Hematopoietic multipotent progenitor cell treated with erythropoietin and hydrocortisone succinate and interleukin-3 and kit ligand, for 15 days (in vitro differentiated cells): ENCODE data around the gene AUTS2.

Source experiments
- DNase-seq: peaks from one replicate; pipeline ENCODE4 v3.0.0-alpha.2; 2015; ENCODE audit warnings: low spot score

The AUTS2 gene

DNA sequence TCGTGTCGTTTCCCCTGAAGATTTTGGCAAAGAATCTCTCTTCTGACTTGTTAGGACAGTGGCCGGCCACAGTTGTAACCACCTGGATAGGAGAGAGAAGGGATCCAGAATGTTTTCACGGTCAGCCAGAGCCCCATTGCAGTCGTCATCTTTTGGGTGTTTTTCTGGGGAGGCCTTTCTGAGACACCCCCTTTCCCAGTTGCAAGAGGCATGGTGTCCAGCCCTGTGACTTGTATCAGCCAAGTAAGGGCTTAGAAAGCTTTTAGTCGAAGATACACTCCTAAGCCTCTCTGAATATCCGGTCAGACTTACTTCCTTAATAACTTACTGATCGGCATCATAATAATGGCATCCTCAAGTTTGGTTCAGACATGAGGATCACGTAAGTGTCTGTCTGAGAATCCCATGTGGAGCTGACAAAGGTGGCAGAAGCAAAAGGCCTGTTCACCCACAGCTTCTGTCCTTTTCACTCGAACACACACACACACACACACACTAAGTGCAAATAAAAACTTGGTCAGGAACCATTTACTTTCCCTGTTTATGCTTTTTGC, 1098.0 kb downstream of the AUTS2 start:
- no peak for DNase-seq

DNA sequence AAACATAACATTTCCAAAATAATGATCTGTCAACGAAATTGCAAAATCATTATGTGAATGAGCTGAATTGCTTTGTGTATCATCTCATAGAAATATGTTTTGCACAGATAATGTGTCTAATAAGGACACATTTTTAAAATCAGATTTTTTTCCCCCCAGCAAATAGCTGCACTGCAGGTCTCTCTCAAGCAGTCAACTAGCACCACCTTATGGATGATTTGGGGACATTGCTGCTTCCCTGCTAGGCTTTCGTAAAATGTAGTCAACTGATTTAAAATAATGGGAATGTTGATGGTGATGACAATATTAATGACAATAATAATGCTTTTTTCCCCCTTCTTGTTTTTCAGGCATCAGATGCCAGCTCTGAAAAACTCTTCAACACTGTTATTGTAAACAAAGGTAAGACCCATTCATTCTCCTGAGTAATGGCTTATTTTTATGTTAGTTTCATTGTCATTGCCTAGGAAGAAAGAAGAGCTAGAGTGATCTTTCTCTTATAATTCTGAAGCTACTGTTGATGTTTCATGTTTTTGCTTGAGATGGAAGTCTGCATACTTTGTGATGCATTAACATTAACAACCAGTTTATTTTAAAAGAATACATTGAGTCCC, 1100.1 kb downstream of the AUTS2 start:
- no peak for DNase-seq

DNA sequence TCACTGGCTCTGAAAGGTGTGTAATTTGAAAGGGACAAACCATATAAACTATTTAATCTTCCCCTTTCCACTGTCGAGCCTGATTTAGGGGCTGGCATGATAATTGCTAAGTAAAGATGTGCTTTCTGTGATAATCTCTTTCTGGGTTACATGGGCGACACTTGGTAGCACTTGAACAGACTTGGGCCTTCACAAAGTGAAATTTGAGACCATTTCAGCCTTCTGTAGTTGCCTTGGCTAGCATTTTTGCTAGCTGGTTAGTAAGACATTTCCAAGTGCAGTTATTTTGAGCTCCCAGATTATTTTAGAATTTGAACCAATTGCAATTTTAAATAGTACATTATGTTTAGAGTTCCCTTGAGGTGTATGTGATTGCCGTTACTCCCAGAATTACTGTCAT, 1101.0 kb downstream of the AUTS2 start:
- no peak for DNase-seq

DNA sequence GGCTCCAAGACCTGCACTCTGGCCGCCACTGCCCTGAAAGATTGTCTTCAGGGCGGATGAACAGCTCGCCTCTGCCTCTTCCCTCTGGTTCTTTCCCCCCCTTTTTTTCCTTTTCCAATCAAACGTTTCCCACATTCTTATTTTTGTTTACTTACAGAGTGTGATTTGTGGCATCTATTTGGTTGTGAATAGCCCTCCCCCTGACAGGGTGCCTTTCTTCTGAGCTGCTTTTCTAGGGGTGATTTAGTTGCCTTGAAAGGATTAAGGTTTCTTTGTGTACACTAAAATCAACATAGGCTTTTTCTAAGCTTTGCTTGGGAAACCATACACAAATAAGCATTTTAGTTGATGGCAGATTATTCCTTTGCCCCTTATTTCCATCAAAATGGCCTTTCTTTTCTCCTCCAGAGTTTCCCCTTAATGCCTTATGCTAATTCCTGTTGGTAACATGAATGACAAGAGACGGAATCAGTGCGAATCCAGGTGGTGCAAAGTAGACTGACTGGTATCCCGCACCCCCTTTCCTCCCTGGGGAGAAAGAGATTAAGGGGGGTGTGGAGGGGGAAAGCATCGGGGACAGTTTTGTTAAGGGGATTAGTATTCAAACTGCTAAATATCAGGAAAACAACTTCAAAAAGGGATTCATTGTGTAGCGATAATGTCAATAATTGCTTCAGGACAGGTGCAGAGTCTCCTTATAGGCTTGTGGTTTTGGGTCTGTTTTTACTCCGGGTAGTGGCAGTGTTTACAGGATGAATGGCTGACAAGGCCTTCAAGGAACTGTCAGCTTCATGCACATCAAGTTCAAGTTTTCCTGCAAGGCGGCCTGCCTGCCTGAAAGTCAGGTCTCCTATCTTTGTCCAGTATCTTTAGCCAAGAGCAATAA, 1102.0 kb downstream of the AUTS2 start:
- DNase-seq: no peak

DNA sequence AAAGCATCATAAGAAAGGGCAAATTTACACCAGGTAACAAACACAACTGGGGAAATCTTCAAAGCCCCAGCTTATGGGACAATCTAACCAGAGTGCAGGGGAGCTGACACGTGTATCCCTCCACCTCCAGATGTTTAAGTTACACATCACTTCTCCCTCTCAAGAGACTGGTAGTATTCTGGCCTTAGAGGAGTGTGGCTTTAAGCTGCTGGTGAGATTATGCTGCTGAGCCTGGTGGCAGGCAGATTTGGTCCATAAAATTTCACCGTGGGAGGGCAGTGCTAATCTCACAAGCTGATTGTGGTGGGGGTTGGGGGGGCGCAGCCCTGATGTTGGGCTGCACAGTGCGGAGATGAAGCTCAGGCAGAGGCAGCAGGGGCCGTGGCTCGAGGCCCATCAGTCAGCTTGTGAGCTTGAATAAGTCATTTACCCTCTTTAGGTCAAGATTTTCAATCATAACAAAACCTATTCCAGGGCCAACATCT, 1102.7 kb downstream of the AUTS2 start:
- no peak for DNase-seq

DNA sequence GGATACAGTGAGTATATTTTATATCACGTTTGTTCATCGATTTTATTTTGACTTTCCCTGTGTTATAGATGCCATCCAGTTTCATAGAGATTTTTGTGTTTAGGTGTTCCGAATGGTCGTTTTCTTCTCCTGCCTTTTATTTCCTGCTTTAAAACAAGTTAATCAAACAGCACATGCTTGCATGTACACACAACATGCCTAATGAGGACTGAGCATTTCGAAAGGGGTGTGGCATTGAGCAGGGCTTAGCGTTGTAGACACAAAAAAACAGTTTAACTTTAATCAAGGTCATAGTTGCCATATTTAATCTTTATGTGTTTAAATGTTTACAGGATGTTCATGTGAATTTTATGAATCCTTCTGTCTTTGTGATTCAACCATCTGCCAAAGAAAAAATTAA, 1103.2 kb downstream of the AUTS2 start:
- no peak for DNase-seq

DNA sequence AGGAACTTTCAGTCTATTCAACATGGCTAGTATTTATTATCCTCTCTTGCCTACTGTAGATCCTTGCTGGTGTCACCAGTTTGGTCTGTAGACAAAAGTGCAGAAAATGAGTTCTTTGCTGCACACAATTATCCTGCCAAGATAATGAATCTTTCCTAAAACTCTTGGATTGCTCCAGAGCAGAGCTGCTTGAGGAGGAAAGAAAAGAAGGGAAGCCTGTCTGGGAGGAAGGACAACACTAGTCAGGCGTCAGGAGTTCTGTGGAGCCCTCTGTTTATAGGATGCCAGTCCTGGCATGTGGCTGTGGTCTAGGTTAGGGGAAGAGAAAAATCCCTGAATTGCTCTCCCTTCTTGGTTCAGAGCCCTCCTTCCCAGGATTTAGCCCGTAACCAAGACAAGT, 1103.7 kb downstream of the AUTS2 start:
- DNase-seq: no peak

DNA sequence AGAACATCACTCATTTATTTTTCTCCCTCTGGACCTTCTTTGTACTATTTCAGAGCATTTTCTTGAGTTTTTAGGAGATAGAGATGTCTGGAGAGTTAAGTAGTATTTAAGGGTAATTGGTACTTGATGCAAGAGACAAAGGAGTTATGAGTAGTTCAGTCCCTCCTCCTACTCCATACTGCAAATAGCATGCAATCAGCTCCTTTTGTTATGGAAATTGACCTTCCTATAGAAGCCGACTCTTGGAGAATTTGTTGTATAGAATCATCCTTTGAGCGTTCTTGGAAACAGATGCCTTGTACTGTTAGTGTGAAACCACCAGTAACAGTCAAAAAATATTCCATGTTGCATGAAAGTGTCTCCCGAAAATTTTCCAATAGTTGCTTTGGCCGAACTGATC, 1105.5 kb downstream of the AUTS2 start:
- no peak for DNase-seq

DNA sequence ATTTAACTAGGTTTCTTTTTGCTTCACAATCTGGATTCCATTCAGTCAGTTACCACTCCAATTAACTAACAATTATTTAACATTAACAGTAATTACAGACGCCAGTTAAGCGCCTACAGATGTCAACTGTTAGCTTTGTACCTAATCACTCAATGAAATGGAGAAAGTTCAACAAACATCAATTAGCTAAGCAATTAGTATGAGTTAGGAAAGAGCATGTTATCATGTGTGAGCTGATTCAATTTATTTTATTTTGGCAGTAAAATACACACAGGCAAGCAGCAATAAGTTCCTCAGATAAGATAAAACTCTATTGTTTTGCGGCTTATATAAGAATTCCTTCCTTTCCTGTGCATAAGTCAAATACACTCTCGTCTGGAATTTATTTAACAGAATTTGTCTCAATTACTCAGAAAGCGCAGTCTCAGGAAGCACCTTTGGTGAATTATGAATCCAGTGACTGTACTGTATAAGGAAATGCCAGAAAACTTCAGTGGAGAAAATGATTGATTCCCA, 1106.6 kb downstream of the AUTS2 start:
- DNase-seq: no peak

DNA sequence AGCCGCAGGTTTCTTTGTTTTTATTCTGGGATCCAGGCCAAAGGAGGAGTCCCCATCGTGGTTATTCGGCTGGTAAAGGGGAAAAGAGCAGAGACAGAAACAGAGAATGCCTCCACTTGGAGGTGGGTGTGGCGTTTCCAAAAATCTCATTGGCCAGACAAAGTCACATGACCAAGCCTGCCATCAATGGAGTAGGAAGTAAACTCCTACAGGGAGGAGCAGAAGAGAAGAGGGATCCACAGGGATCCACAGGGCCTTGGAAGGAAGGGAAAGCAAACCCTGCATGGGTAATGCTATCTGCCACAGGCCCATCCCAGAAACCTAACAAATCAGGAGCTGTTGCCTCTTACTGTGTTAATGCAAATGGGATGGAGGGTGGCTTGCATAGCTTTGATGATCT, 1107.9 kb downstream of the AUTS2 start:
- DNase-seq: no peak

DNA sequence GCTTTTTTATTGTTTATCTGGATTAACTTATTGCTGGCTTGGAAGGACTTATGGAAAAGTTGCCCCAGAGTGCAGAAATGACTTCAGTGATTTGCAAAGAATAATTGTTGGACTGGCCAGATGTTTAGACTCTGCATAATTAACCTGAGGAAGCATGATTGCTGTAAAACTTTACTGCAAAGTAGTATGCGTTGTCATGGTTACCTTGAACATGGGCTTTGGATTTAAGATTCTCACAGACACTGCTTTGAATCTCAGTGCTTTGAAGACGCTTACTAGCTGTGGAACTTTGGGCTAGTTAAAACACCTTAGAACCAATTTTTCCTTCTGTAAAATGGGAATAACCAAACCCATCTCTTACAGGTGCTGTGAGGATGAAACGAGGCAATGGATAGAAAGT, 1108.4 kb downstream of the AUTS2 start:
- DNase-seq: no peak

DNA sequence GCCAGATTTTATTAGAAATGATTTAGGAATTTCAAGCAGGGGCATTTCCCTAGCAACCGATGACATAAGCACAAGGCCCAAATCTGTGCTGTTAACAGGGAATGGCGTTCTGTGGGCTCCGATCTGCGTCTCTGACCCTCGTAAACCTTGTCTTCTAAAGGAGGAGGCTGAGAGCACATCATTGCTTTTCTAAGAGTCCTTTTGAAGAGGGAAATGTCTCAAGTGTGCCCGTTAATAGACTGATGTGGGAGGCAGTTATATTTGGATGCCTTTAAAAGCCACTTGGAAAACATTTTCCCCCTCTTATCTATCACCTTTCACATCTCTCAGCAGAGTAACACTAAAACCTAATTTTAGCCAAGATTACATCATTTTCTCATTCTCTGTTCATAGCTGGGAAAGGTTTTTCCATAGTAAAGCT, 1109.6 kb downstream of the AUTS2 start:
- DNase-seq: no peak

DNA sequence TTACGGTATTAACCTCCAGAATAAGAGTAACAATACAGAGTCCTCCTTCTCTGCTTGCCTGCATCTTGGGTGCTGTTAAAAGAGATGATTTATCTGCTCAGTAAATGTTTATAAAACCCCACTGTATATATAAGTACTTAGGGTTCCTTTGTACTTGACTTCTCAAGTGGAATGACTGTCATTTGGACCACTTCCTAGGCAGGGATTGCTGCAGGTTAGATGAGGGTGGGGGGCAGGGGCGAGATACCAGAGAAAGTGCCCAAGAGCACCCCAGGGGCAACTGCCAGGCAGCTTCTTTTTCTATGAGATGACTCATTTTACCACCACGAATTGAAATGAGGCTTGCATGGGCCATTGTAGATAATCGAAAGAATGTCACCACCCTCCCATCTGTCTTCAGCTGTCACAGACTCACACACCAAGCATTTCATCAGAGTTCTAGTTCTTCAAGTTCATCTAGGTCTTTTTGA, 1111.8 kb downstream of the AUTS2 start:
- no peak for DNase-seq

DNA sequence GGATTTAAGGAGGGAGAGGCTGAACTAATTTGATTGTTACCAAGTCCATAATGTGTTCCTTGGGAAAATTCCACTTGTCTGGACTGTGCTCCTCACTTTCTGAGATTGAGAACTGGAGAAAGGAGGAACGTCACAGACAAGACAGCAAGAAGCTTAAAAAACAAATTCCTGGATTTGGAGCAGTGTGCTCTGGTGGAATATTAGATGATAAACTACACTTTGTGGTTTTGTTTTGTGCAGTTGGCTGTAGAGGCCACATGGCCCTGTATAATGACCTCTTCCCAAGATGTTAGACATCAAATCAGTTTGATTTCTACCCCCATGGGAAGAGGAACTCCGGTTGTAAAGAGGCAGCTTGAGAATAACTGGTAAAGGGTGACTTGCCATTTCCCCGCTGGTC, 1112.4 kb downstream of the AUTS2 start:
- no peak for DNase-seq

DNA sequence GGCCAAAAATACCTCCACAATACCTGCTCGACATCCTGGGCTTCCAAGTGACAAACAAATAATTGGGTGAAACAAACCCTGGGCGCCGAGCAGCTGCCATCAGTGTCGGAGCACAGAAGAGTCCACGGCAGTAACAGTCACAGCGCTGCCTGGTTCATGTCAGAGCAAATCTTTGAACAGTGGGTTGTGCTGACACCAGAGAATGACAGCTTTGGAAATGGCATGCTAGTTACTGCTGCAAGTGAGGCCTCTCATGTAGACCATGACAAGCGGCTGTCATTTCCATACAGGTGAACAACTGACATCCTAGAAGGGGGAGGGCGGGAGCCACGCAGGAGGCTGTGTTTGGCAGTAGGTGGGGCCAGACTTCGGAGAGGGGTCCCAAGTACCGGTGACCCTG, 1113.2 kb downstream of the AUTS2 start:
- no peak for DNase-seq

DNA sequence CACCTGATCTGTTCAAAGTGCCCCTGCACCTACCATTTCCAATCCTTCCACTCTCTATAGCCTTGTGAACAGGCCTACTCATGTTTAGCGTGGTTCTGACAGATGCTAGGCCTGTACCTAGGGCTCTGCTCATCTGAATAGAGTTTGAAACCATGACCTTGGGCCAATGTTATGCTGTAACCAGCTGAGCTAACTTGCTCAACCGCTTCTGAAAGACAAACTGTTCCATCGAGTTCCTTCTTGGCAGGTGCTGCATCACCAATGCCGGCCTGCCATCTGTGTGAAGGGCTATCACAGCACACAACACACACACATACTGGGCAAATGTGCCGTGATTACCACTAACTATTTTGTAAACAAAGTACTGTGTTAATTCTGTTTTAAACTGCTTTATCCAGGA, 1114.7 kb downstream of the AUTS2 start:
- DNase-seq: no peak

DNA sequence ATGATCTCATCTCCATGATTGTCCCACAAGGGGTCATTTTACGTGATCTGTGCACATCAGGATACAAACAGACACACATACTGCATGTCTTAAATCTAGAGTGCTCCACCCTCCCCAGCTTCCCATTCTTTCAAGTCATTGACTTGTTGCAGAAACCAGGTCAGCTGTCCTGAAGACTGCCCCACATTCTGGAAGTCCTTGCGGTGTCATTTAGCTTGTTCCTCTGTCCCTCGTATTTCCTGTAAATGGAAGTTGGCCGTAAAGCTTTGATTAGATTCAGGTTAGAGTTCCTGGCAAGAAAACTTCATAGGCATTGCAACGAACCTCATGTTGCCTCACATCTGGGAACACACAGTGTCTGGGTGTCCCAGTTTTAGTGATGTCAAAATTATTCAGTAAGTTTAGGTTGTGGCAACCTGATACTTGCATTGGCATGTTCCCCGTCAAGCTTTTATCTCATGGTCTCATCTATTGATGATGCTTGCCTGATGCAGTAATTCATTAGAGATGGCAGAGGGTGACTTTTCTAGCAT, 1116.3 kb downstream of the AUTS2 start:
- DNase-seq: no peak

DNA sequence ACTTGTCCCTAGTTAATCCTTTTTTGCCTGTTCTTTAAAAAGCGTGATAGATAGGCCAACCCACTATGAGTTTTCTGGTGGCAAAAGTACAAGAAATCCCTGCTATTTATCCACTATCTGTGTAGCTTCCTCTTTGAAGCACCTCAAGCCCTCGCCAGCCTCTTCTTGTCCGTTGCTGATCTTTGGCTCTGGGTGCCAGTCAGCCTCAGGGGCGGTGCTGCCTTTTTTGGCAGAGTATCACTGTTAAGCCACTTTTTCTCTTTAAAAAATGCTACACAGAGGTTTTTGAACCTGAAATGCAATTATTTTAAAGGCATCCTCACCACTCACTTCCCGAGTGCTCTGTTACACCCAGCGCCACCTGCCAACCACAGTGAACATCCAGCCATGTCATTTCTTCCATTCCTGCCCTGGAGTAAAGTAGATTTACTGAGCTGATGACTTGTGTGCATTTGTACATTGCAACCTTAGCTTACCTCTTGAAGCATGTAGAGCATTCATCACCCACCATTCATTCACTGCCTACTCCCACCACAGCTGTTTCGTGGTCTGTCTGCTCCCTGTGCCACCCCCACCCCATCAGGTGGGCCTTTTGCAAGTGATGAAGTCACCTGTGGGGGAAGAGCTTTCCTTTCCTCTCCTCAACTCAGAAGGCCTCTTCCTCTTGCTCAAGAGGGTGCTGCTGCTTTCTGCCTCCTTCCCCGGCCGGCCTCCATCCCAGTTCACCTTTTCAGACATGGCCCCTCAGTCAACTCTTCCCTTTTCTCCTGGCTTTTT, 1119.5 kb downstream of the AUTS2 start:
- no peak for DNase-seq

DNA sequence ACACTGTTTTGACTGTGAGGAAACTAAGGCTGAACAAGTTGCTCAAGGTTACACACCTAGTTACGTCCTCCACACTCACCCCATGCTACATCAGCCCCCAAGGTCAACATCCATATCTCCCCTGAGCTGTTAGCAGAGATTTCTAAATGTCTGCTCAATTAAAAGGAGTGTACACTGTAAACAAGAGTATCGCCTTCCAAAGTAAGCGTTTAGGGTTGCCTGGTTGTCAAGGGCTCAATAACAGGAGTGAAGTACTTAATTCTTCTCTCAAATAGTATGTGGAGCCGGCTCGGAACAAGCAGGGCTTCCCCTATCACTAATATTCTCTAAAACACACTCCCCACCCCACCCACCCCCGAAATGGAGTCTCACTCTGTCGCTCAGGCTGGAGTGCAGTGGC, 1120.8 kb downstream of the AUTS2 start:
- DNase-seq: no peak

DNA sequence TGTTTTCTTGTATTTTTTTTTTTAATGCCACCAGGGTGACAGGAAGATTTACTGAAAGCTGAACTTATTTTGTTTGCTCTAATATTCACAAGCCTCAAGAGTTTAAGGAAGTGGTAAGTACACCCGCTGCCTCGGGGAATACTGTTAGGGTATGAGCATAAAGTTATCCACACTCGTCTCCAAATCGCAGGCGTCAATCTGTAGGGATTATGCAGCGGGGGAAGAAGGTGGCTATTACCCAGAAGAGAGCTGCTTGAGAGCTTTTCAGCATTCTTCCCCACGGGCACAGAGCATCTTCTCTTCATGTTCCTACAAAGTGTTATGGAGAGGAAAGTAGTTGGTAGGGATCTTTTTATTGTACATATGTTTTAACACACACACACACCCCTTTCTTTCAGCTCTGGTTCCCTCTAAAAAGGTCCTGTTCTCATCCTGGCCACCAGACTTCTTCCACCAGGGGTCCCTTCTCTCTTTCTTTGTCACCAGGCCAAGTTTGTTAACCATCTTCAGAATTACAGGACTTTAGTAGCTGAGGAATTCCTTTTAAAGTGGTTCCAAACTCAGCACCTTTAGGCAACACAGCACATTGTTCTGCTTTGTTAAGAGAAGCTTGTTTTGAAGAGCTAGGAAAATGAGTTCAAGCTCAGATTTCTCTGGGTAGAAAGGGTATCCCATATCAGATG, 1122.1 kb downstream of the AUTS2 start:
- DNase-seq: no peak

DNA sequence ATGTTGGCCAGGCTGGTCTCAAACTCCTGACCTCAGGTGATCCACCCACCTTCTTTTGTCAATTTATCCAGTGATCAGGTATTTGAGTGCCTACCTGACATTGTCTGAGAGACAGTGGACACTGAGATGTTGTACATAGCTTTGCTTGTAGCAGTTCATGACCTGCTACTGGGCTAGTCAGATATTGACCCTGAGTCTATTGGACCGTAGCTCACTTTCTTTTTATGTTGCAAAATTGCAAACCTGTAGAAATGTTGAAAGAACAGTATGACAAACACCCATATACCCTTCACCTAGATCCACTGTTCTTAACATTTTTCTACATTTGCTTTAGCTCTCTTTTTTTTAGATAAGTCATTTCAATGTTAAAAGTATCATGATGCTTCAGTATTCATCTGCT, 1123.2 kb downstream of the AUTS2 start:
- DNase-seq: no peak
